ENCODE data around the gene PDIA6.

The PDIA6 gene

GRCh38 chr2:10830203-10830602, 17.6 kb upstream of the PDIA6 start:
- no peak for TF ChIP-seq REST (IDR thresholded peaks at IDR 0.05; ENCODE audit: insufficient read depth in 1 of 2, low read depth in 2 of 2, low read length in 2 of 2)
- TF ChIP-seq SIN3A (IDR thresholded peaks at IDR 0.05; ENCODE audit: borderline replicate concordance, insufficient read depth, low read length), result no peak
- no peak for TF ChIP-seq POLR2AphosphoS5 (IDR thresholded peaks at IDR 0.05; ENCODE audit: low read depth, low read length)
- TF ChIP-seq TAF1 (IDR thresholded peaks at IDR 0.05; ENCODE audit: borderline replicate concordance, insufficient read depth, low read length), result no peak
- TF ChIP-seq FOXP2 (optimal IDR thresholded peaks at IDR 0.05; ENCODE audit: borderline replicate concordance, extremely low read depth, extremely low read length, insufficient read depth), result no peak

DNA sequence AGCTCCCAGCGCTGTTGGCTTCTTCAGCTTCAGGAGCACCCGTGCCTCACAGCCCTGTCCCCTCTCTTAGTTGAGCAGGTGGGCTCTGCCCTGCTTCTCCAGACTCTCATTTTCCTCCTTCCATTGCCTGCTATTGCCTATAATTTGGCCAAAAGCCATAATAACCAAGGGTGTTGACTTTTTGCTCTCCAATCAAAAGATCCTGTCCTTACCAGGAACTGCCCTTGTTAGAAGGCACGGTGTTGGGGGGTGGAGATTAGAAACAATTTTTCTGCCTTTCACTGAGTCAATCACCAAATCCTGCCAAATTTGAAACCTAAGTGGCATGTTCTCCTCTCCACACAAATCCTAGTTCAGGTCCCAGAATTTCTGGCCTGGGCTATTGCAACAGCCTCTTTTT, 16.7 kb upstream of the PDIA6 start:
- TF ChIP-seq POLR2AphosphoS5 (IDR thresholded peaks at IDR 0.05; ENCODE audit: low read depth, low read length), result no peak
- TF ChIP-seq SIN3A (IDR thresholded peaks at IDR 0.05; ENCODE audit: borderline replicate concordance, insufficient read depth, low read length), result no peak
- no peak for TF ChIP-seq TAF1 (IDR thresholded peaks at IDR 0.05; ENCODE audit: borderline replicate concordance, insufficient read depth, low read length)
- TF ChIP-seq REST (IDR thresholded peaks at IDR 0.05; ENCODE audit: insufficient read depth in 1 of 2, low read depth in 2 of 2, low read length in 2 of 2), result no peak
- no peak for TF ChIP-seq FOXP2 (optimal IDR thresholded peaks at IDR 0.05; ENCODE audit: borderline replicate concordance, extremely low read depth, extremely low read length, insufficient read depth)

GRCh38 chr2:10828346-10828745, 15.8 kb upstream of the PDIA6 start:
- TF ChIP-seq REST (IDR thresholded peaks at IDR 0.05; ENCODE audit: insufficient read depth in 1 of 2, low read depth in 2 of 2, low read length in 2 of 2), result no peak
- no peak for TF ChIP-seq FOXP2 (optimal IDR thresholded peaks at IDR 0.05; ENCODE audit: borderline replicate concordance, extremely low read depth, extremely low read length, insufficient read depth)
- TF ChIP-seq POLR2AphosphoS5 (IDR thresholded peaks at IDR 0.05; ENCODE audit: low read depth, low read length), result no peak
- TF ChIP-seq SIN3A (IDR thresholded peaks at IDR 0.05; ENCODE audit: borderline replicate concordance, insufficient read depth, low read length), result no peak
- TF ChIP-seq TAF1 (IDR thresholded peaks at IDR 0.05; ENCODE audit: borderline replicate concordance, insufficient read depth, low read length), result no peak

DNA sequence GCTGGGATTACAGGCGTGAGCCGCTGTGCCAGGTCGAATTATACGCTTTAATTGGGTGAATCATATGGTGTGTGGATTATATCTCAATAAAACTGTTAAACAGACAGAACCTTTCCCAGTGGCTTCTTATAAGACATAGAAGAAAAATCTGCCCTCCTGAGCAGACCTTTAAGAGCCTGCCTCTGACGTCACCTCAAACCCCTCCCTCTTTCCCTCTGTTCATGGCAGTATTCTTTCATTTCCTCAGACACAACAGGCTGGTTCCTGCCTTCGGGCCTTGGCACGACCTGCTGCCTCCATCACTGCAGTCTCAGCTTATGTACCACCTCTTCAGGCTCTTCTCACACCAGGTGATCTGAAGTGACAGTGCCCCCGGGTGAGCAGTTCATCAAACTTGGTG, 14.0 kb upstream of the PDIA6 start:
- TF ChIP-seq POLR2AphosphoS5 (IDR thresholded peaks at IDR 0.05; ENCODE audit: low read depth, low read length), result no peak
- no peak for TF ChIP-seq REST (IDR thresholded peaks at IDR 0.05; ENCODE audit: insufficient read depth in 1 of 2, low read depth in 2 of 2, low read length in 2 of 2)
- TF ChIP-seq SIN3A (IDR thresholded peaks at IDR 0.05; ENCODE audit: borderline replicate concordance, insufficient read depth, low read length), result no peak
- TF ChIP-seq FOXP2 (optimal IDR thresholded peaks at IDR 0.05; ENCODE audit: borderline replicate concordance, extremely low read depth, extremely low read length, insufficient read depth), result no peak
- no peak for TF ChIP-seq TAF1 (IDR thresholded peaks at IDR 0.05; ENCODE audit: borderline replicate concordance, insufficient read depth, low read length)

GRCh38 chr2:10826026-10826425, 13.4 kb upstream of the PDIA6 start:
- TF ChIP-seq REST (IDR thresholded peaks at IDR 0.05; ENCODE audit: insufficient read depth in 1 of 2, low read depth in 2 of 2, low read length in 2 of 2), result no peak
- no peak for TF ChIP-seq SIN3A (IDR thresholded peaks at IDR 0.05; ENCODE audit: borderline replicate concordance, insufficient read depth, low read length)
- TF ChIP-seq POLR2AphosphoS5 (IDR thresholded peaks at IDR 0.05; ENCODE audit: low read depth, low read length), result no peak
- no peak for TF ChIP-seq TAF1 (IDR thresholded peaks at IDR 0.05; ENCODE audit: borderline replicate concordance, insufficient read depth, low read length)

All from PFSK-1 (cell line).